ENCODE results near the gene FBXO22.
"Not testable (repeated sequence)": the region's sequence is repeated elsewhere in the genome, so short reads cannot be mapped to it uniquely, and the experiment has no call there.

The FBXO22 gene

GRCh38 chr15:75903331-75904239 lies at the start of gene FBXO22:
Gene FBXO22 (plus strand): TSS chr15:75903878. CDS start chr15:75903964, 86 bp downstream.
- DNase-seq, result peak in 1 of 2 experiments; percentile 64

GRCh38 chr15:75857886-75858285 lies 45.8 kb upstream of the FBXO22 start:
- DNase-seq, result no peak

DNA sequence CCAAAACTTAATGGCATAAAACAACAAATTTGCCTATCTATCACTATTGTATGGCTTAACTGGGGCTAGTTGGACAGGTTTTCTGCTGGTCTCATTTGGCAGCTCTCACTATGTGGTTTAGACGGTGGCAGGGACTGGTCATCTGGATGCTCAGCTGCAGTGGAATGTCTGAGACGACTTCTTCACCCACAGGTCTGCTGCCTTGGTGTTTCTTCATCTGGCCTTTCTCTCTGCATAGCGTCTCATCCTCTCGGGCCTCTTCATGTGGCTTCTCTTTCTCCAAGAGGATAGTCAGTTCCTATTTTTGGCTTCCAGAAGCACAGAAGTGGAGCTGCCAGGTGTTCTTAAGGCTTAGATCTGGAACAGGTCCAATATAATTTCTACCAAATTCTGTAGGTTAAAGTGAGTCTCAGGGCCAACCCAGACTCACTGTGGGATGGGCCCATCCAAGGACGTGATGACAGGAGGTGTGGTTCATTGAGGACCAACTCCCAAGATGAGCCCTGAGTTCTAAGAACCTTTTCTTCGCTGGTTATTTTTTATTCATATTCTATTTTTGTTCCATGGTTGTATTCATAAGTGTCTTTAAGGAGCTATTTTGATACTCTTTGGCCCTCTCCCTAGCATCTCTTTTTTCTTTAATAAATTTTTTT lies 41.8 kb upstream of the FBXO22 start:
- no peak for DNase-seq

DNA sequence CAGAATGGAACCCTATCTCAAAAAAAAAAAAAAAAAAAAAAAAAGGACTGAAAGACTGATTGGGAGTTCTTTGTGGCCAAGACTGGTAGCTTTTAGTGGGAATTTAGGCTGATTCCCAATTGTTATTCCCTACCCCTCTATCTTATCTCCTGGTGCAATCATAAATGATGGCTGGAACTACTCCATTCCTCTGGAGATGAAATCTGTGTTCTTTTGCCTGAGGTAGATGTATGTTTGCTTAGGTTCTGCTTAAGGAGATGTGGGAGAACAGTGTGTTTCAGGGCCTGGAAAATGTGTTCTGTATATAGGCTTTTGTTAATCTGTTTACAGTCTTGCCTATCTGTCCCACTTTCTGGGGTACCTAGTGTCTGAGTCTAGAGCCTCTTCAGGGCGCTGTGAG lies 40.9 kb upstream of the FBXO22 start:
- no peak for DNase-seq

GRCh38 chr15:75864213-75865059 lies 39.2 kb upstream of the FBXO22 start:
- DNase-seq, result no peak

GRCh38 chr15:75866045-75866444 lies 37.6 kb upstream of the FBXO22 start:
- not testable (repeated sequence) for DNase-seq

DNA sequence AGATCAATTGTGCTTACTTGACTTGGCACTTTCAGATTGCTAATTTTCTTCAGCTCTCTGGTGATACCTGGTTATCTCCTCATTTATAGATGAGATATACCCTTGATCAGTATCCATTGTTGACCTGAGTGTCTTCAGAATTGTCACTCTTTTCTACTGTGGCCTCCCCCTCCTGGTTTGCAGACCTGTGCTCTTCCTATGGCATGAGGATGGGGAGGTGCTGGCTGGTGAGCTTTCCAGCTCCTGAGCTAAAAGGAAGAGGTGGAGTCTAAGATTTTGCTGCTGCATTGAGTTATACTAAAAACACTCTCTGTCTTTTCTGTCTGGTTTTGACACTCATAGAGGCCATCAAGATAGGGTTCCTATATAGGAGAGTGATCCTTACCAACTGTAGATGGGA lies 36.8 kb upstream of the FBXO22 start:
- DNase-seq, result no peak

GRCh38 chr15:75867449-75867848 lies 36.2 kb upstream of the FBXO22 start:
- no peak for DNase-seq

DNA sequence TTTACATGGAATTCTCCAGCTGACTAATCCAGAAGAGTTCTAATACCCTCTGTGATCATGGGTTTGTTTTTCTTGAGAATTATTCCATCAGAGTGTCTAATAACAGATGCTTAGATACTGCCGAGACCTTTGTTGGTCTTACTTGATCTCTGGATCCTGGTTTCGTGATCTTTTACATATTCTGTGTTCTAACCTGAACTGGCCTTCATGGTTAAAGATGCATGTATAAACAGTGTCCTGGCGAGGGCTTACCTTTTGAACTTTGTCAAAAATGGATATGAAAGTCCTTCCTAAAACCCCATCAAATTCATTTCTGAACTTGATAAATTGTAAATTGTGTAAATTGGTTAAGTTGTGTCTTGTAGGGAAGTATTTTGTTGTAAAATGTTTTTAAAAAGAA lies 35.7 kb upstream of the FBXO22 start:
- DNase-seq, result no peak

- DNase-seq, result no peak
Measured at GRCh38 chr15:75869446-75869845, 34.2 kb upstream of the FBXO22 start.

DNA sequence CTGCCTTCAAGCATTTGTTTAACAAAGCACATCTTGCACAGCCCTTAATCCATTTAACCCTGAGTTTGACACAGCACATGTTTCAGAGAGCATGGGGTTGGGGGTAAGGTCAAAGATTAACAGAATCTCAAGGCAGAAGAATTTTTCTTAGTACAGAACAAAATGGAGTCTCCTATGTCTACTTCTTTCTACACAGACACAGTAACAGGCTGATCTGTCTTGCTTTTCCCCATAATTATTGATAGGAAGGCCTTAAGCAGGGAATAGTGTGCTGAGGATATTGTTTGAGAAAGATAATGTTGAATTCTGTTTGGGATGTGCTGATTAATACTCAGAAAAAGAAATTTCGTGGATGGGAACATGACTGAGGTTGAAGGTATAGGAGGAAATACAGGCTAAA lies 32.1 kb upstream of the FBXO22 start:
- not testable (repeated sequence) for DNase-seq

GRCh38 chr15:75872403-75872990 lies 31.2 kb upstream of the FBXO22 start:
- no peak for DNase-seq

- DNase-seq, result no peak
Measured at GRCh38 chr15:75884041-75884440, 19.6 kb upstream of the FBXO22 start.

GRCh38 chr15:75887178-75887577 lies 16.5 kb upstream of the FBXO22 start:
- DNase-seq, result no peak

DNA sequence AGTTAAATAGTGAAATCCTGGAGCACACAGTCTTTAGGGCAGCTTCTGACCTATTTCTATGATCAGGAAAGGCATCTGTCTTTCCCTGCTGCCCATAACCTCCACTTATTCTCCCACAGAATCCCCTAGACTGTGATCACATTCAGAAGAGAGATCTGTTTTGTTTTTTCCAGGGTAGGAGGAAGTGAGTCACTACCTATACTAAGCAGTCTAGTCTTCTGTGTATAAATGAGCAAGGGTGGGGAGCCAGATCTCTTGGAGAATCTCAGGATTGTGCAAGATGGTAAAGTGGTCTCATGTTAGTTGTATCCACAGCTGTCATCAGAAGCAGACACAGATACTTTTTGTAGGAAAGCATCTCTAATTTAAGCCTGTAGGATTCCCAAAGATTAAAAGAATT lies 11.8 kb upstream of the FBXO22 start:
- no peak for DNase-seq

GRCh38 chr15:75895731-75896130 lies 7.9 kb upstream of the FBXO22 start:
- no peak for DNase-seq

- DNase-seq, result no peak
Measured at GRCh38 chr15:75900577-75900976, 3.1 kb upstream of the FBXO22 start.

DNA sequence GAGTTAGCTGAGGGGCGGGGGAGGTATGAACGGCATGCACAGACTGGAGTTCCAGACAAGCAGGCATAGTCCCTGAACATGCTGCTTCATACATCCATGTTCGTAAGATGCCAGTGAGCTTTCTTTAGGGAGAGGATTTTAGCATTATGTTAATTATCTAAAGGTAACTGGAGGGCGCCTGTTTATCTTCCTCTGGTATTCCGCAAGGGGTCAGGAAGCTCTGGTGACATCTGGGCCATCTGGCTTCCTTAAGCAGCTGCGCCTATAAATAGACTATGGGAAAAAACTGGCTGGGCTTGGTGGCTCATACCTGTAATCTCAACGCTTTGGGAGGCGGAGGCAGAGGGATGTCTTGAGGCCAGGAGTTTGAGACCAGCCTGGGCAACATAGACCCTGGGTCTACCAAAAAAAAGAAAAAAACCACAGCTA lies 1.5 kb upstream of the FBXO22 start:
- DNase-seq, result no peak

GRCh38 chr15:75905231-75905630 lies 1.6 kb downstream of the FBXO22 start:
- no peak for DNase-seq

GRCh38 chr15:75910355-75910754 lies 6.7 kb downstream of the FBXO22 start:
- DNase-seq, result not testable (repeated sequence)

GRCh38 chr15:75916978-75917377 lies 13.3 kb downstream of the FBXO22 start:
- DNase-seq, result no peak

GRCh38 chr15:75918135-75918534 lies 14.5 kb downstream of the FBXO22 start:
- no peak for DNase-seq

DNA sequence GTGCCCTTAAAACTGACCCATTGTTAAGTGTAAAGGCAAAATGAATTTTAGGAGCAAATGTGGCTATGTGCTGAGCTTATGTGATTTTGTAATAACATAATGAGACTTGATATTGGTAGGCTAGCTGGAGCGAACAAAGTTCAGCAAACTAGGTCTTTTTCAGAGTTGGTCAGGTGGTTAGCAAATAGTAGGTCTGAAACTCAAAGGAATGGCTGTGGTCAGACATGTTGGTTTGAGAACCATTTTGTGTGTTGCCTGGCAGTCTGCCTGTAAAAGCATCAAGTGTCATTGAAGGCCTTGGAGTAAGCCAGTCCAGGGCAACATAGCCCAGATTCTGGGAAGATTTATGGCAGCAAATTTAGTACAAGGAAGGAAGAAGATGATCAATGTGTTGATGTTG lies 16.4 kb downstream of the FBXO22 start:
- DNase-seq, result no peak

Data from cerebellar nuclear complex (tissue), 1 donor.